GM21723 (cell line): Measurements from ENCODE around the gene TRIM41.
"Not testable (repeated sequence)": the region's sequence is repeated elsewhere in the genome, so short reads cannot be mapped to it uniquely, and the experiment has no call there.

Experiments used
- ATAC-seq: cut with Tn5 transposase; IDR thresholded peaks from one replicate; pipeline ENCODE4 v1.9.1; 2021; ENCODE audit warnings: mild to moderate bottlenecking, moderate library complexity; ENCODE audit not compliant: unreplicated experiment

Gene TRIM41

GRCh38 chr5:181223058-181223728 is at the start of gene TRIM41:
TRIM41 (plus strand) TSS chr5:181223281; CDS start chr5:181224000, 719 bp downstream.
- peak; percentile 69 for ATAC-seq

- ATAC-seq = peak; percentile 54
These were observed 49.4 kb upstream of the TRIM41 start for GRCh38 chr5:181173420-181174342.

GRCh38 chr5:181176254-181176952 is 46.7 kb upstream of the TRIM41 start:
- no peak for ATAC-seq

- ATAC-seq = not testable (repeated sequence)
These were observed 45.5 kb upstream of the TRIM41 start for GRCh38 chr5:181177559-181177958.

GRCh38 chr5:181181650-181182565 is 41.2 kb upstream of the TRIM41 start:
- peak; percentile 53 for ATAC-seq

GRCh38 chr5:181182651-181183050 is 40.4 kb upstream of the TRIM41 start:
- ATAC-seq = no peak

GRCh38 chr5:181184845-181185216 is 38.2 kb upstream of the TRIM41 start:
- no peak for ATAC-seq

GRCh38 chr5:181185560-181185959 is 37.5 kb upstream of the TRIM41 start:
- no peak for ATAC-seq

GRCh38 chr5:181186022-181186421 is 37.1 kb upstream of the TRIM41 start:
- ATAC-seq = no peak

- ATAC-seq = no peak
These were observed 36.0 kb upstream of the TRIM41 start for GRCh38 chr5:181186986-181187499.

GRCh38 chr5:181187500-181188213 is 35.4 kb upstream of the TRIM41 start:
- no peak for ATAC-seq

- no peak for ATAC-seq
These were observed 34.2 kb upstream of the TRIM41 start for GRCh38 chr5:181188700-181189362.

- ATAC-seq = no peak
These were observed 33.6 kb upstream of the TRIM41 start for GRCh38 chr5:181189363-181189961.

- no peak for ATAC-seq
These were observed 32.9 kb upstream of the TRIM41 start for GRCh38 chr5:181189962-181190710.

- peak; percentile 15 for ATAC-seq
These were observed 32.2 kb upstream of the TRIM41 start for GRCh38 chr5:181190711-181191525.

- ATAC-seq = peak; percentile 55
These were observed 31.4 kb upstream of the TRIM41 start for GRCh38 chr5:181191526-181192336.
